GM12865 (cell line): ENCODE measurements around the gene STAC.

Experiments
- DNase-seq: peaks from one replicate; pipeline ENCODE4 v3.0.0; 2010; ENCODE audit warnings: low read depth
- H3K4me3 ChIP-seq: 2 replicates; pipeline ENCODE4 v1.5.1; 2011; ENCODE audit warnings: mild to moderate bottlenecking, low read depth, low read length, control low read depth
- TF ChIP-seq, protein P1 (sequence below): IDR thresholded peaks from 2 replicates; pipeline ENCODE4 v1.5.1; 2011; ENCODE audit warnings: low read length, control low read depth, low read depth, inconsistent platforms; ENCODE audit not compliant: insufficient read depth; ENCODE audit errors: missing control alignments

STAC gene

DNA sequence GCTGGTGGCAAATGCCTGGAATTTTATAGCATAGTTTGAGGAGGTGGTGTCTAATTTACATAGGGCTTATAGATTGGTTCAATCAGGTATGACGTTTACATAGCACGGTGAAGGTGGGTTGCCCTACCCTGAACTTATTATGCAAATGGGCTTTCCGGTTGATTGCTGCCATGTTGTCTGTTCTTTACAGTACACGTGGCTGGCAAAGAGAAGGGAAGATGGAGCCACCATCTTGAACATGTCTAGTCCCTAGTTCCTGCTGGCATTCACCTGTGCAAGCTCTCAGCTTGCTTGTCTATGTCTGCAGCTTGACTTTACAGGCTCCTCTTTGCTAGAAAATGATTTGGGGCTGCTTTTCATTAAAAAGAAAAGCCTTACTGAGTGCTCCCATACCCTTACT, 14.0 kb upstream of the STAC start:
- TF ChIP-seq, protein P1, sequence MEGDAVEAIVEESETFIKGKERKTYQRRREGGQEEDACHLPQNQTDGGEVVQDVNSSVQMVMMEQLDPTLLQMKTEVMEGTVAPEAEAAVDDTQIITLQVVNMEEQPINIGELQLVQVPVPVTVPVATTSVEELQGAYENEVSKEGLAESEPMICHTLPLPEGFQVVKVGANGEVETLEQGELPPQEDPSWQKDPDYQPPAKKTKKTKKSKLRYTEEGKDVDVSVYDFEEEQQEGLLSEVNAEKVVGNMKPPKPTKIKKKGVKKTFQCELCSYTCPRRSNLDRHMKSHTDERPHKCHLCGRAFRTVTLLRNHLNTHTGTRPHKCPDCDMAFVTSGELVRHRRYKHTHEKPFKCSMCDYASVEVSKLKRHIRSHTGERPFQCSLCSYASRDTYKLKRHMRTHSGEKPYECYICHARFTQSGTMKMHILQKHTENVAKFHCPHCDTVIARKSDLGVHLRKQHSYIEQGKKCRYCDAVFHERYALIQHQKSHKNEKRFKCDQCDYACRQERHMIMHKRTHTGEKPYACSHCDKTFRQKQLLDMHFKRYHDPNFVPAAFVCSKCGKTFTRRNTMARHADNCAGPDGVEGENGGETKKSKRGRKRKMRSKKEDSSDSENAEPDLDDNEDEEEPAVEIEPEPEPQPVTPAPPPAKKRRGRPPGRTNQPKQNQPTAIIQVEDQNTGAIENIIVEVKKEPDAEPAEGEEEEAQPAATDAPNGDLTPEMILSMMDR: no peak
- DNase-seq: no peak
- no peak overlapping the region for H3K4me3 ChIP-seq

DNA sequence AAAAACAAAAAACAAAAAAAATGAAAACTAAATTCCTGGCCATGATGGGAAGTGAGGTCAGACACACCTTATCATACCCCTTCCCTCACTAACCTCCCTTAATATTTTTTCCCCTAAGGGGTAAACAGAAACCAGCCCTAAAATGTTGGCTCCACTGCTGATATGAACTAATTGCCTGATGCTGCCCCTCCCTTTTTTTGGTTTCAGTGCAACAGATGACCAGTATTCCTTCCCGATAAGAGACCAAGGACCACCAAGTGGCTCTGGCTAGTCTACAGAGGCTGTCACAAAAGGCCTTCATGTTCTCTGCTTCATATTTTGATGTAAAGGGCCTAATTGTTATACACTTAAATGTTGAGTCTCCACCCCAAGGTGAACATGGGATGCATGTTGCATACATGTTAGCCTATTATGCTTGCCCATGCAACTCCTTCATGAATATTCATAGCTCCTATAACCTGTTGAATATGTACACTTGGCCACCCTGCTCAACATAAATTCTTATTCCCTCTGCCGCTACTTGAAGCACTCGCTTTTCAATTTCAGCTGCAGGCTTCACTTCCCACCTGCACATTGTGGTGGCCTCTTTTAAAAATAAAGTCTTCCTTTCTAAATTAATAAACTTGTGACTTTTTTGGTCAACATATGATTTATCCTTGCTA, 12.3 kb upstream of the STAC start:
- DNase-seq: no peak
- no peak overlapping the region for H3K4me3 ChIP-seq
- TF ChIP-seq, protein P1: no peak

DNA sequence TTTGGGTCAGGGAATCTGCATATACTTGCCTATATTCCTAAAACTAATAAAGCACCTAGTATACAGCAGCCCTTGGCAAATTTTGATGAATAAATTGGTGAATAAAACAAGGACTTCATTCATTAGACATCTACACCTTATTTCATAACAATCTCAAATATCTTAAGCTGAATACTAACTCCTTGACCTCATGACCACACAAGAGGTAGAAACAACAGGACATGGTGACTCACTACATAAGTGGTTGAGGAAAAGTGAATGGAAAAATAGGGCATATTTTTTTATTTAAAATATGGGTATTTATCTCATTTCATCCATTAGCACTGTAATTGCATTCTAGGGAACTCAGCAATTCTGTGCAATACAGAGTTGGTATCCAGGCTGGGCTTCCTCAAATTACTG, 7.8 kb upstream of the STAC start:
- DNase-seq: no peak
- TF ChIP-seq, protein P1: no peak
- no peak overlapping the region for H3K4me3 ChIP-seq

DNA sequence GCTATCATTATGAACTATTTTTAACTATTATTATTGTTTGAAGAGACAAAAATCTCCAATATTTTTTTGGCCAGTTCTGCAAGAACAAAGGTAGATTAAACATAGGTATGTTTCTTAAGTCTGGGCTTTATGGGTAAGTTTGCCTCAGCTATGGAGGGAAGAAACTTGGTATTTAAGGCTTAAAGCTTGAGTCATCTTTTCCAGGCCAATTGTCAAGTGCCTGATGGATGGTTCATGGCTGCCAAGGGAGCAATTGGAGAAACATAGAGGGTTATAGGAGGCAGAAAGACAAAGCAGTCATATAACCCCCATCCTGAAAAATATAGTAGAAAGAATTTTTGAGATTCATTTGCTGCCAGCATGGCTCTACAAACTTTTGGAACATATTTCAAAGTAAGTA, 7.2 kb upstream of the STAC start:
- TF ChIP-seq, protein P1: no peak
- DNase-seq: no peak

DNA sequence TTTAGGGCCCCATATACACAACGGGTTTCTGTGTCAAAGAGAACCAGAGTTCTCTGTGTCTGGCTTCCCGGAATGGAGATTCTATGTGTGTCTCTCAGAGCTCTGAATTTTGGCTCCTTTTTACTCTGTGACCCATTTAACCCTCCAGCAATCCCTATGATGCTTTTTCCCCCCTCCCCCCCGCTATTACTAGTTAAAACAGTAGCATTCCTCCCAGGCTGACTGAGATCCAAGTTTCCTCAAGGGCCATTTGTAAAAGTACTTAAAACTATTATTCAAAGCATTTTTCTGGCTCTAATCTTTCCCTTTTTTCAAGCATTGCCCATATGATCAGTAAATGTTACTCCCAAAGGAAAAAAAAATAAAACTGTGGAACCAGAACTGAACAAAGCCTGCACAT, 6.6 kb upstream of the STAC start:
- DNase-seq: no peak
- H3K4me3 ChIP-seq: no peak overlapping the region
- TF ChIP-seq, protein P1: no peak

More for the DNA sequence above, 7.2 kb upstream of the STAC start:
- no peak overlapping the region for H3K4me3 ChIP-seq

DNA sequence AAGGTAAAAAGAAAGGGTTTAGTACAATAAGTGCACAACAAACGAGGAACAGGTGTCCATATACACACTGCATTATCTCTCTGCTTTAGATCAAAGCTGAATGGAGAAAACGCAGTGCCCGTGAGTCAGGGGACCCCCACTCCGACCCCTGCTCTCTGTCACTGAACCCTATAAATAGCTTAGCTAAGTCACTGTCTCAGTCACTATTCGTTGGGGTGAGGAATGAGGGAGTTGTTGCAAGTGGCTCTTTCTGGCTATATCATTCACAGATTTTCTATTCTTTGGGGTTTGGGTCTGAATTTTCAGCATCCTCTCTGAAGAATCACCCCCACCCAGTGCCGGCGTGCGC, 458 bp upstream of the STAC start:
- TF ChIP-seq, protein P1: no peak
- DNase-seq: no peak
- no peak overlapping the region for H3K4me3 ChIP-seq

DNA sequence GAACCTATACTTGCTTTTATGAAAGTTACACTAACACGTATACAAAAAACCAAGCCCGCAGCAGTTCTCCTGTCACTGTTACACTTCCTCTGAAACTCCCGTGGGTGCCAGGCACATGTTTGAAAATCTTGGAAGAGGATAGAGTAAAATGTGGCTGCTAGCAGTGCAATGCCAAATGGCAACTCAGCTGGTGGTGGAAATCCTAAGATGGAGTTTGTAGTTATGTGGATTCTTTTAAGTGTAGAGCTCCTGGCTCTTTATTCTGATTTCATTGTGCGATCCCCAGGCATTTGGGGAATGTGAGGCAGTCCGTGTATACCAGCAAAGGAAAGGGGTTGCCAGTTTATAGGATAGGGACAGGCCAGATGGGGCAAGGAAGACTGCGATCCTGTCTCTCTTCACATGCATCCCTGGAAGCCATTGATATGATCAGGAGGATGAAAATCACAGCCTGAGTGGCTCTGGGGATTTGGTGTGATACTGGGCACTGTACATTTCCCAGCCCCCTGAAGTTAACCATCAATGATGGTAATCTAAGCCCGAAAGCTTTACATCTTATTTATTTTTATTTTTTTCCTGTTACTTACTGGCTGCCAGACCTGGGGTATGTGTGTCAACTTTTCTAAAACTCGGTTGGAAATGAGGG, 1.1 kb downstream of the STAC start:
- TF ChIP-seq, protein P1: no peak
- no peak overlapping the region for H3K4me3 ChIP-seq
- DNase-seq: no peak
